ENCODE measurements around the gene HRH2. TPM values are rescaled to one million over a fixed set of nuclear protein-coding genes. Genes with fewer than 3 reads are reported as not detected.

The HRH2 gene
- total RNA-seq, 3 donors from 2014 or later (not counting 1 experiment from before 2014, with no cell fraction given), result 1.4 to 13.9 (median 3.1) TPM

GRCh38 chr5:175664723-175665122, 6.9 kb downstream of the HRH2 start:
- no peak overlapping the region for H3K4me3 Mint-ChIP-seq
- Histone ChIP-seq H3K27ac (ENCODE audit: low read length) (no peak overlapping the region), H3K27me3 (ENCODE audit: control insufficient read depth, insufficient read depth, low read length) (no peaks in the 10 kb centered on the region), H3K4me3 (ENCODE audit: low read length) (no peak overlapping the region), H3K9me3 (ENCODE audit: control insufficient read depth, insufficient read depth, low read length) (no peaks in the 10 kb centered on the region), H3K36me3 (ENCODE audit: control insufficient read depth, insufficient read depth, low read length) (no peaks in the 10 kb centered on the region), H3K4me1 (ENCODE audit: control insufficient read depth, insufficient read depth, low read length) (no peaks in the 10 kb centered on the region)
- H3K27ac Mint-ChIP-seq, result no peak overlapping the region
- DNase-seq, result no peak
- H3K4me1 Mint-ChIP-seq, result no peaks in the 10 kb centered on the region
- no peaks in the 10 kb centered on the region for H3K36me3 Mint-ChIP-seq
- ATAC-seq, result no peak
- WGBS (ENCODE audit: insufficient coverage), result 95% methylated on average over 11 of the region's 11 CpGs
- intact Hi-C loops (cut with micrococcal nuclease), result no loop called here
- TF ChIP-seq CTCF (IDR thresholded peaks at IDR 0.05), result no peak
- no peaks in the 10 kb centered on the region for H3K9me3 Mint-ChIP-seq
- H3K27me3 Mint-ChIP-seq (ENCODE audit: low read depth in 2 of 2), result peaks cover 13 to 20% of the 10 kb centered on the region in 2 donors

GRCh38 chr5:175666216-175666615, 8.3 kb downstream of the HRH2 start:
- Histone ChIP-seq H3K9me3 (ENCODE audit: control insufficient read depth, insufficient read depth, low read length) (no peaks in the 10 kb centered on the region), H3K27me3 (ENCODE audit: control insufficient read depth, insufficient read depth, low read length) (no peaks in the 10 kb centered on the region), H3K36me3 (ENCODE audit: control insufficient read depth, insufficient read depth, low read length) (no peaks in the 10 kb centered on the region), H3K4me1 (ENCODE audit: control insufficient read depth, insufficient read depth, low read length) (peaks cover 3% of the 10 kb centered on the region), H3K27ac (ENCODE audit: low read length) (no peak overlapping the region), H3K4me3 (ENCODE audit: low read length) (no peak overlapping the region)
- H3K27ac Mint-ChIP-seq, result no peak overlapping the region
- H3K4me1 Mint-ChIP-seq, result no peaks in the 10 kb centered on the region
- no peak for DNase-seq
- H3K9me3 Mint-ChIP-seq, result no peaks in the 10 kb centered on the region
- WGBS (ENCODE audit: insufficient coverage), result 88% methylated on average over 6 of the region's 6 CpGs
- no peak overlapping the region for H3K4me3 Mint-ChIP-seq
- peaks cover 15 to 17% of the 10 kb centered on the region in 2 donors for H3K27me3 Mint-ChIP-seq (ENCODE audit: low read depth in 2 of 2)
- no peak for ATAC-seq
- no peaks in the 10 kb centered on the region for H3K36me3 Mint-ChIP-seq
- intact Hi-C loops (cut with micrococcal nuclease), result no loop called here
- TF ChIP-seq CTCF (IDR thresholded peaks at IDR 0.05), result no peak

- H3K27ac ChIP-seq (ENCODE audit: low read length), result no peak overlapping the region
- H3K36me3 ChIP-seq (ENCODE audit: control insufficient read depth, insufficient read depth, low read length), result no peaks in the 10 kb centered on the region
- H3K27me3 Mint-ChIP-seq (ENCODE audit: low read depth in 2 of 2), result peaks cover 14 to 15% of the 10 kb centered on the region in 2 donors
- H3K4me1 ChIP-seq (ENCODE audit: control insufficient read depth, insufficient read depth, low read length), result peaks cover 3% of the 10 kb centered on the region
- no peaks in the 10 kb centered on the region for H3K36me3 Mint-ChIP-seq
- no peak for TF ChIP-seq CTCF (IDR thresholded peaks at IDR 0.05)
- ATAC-seq (no peak), DNase-seq (no peak)
- intact Hi-C loops (cut with micrococcal nuclease), result no loop called here
- no peaks in the 10 kb centered on the region for H3K9me3 Mint-ChIP-seq
- no peak overlapping the region for H3K4me3 ChIP-seq (ENCODE audit: low read length)
- H3K4me1 Mint-ChIP-seq, result peaks cover 0 to 5% of the 10 kb centered on the region in 2 donors
- no peaks in the 10 kb centered on the region for H3K27me3 ChIP-seq (ENCODE audit: control insufficient read depth, insufficient read depth, low read length)
- no peak overlapping the region for H3K27ac Mint-ChIP-seq
- no peaks in the 10 kb centered on the region for H3K9me3 ChIP-seq (ENCODE audit: control insufficient read depth, insufficient read depth, low read length)
- no peak overlapping the region for H3K4me3 Mint-ChIP-seq
- WGBS (ENCODE audit: insufficient coverage), result 68% methylated on average over 5 of the region's 5 CpGs
Measured at GRCh38 chr5:175668006-175668405, 10.1 kb downstream of the HRH2 start.

DNA sequence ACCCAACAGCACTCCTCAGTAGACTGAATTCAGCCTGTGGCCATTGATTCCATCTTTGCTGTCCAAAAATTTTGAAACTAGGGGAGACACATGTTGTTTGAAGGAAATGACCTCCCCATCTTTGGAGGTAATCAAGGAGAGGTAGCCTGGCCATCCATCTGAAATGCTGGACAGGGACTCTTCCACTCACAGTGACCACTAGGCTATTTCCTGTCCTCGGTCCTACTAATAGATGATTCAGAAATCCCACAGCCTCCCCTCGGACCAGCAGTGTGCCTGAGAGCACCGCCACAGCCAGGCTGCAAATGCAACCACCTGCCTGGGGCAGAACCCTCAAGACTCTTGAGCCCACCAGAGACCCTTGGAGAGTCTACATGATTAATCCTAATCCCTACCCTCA, 12.5 kb downstream of the HRH2 start:
- H3K36me3 ChIP-seq (ENCODE audit: control insufficient read depth, insufficient read depth, low read length), result no peaks in the 10 kb centered on the region
- ATAC-seq, result no peak
- no peaks in the 10 kb centered on the region for H3K27me3 ChIP-seq (ENCODE audit: control insufficient read depth, insufficient read depth, low read length)
- no peak overlapping the region for H3K4me3 Mint-ChIP-seq
- H3K9me3 Mint-ChIP-seq, result no peaks in the 10 kb centered on the region
- H3K4me1 ChIP-seq (ENCODE audit: control insufficient read depth, insufficient read depth, low read length), result peaks cover 3% of the 10 kb centered on the region
- H3K27ac ChIP-seq (ENCODE audit: low read length), result no peak overlapping the region
- no peaks in the 10 kb centered on the region for H3K9me3 ChIP-seq (ENCODE audit: control insufficient read depth, insufficient read depth, low read length)
- H3K4me1 Mint-ChIP-seq, result peaks cover 0 to 5% of the 10 kb centered on the region in 2 donors
- no peak overlapping the region for H3K27ac Mint-ChIP-seq
- TF ChIP-seq CTCF (IDR thresholded peaks at IDR 0.05), result no peak
- no peak overlapping the region for H3K4me3 ChIP-seq (ENCODE audit: low read length)
- no peaks in the 10 kb centered on the region for H3K36me3 Mint-ChIP-seq
- 87% methylated on average over 3 of the region's 3 CpGs for WGBS (ENCODE audit: insufficient coverage)
- DNase-seq, result no peak
- H3K27me3 Mint-ChIP-seq (ENCODE audit: low read depth in 2 of 2), result peaks cover 6 to 15% of the 10 kb centered on the region in 2 donors
- intact Hi-C loops (cut with micrococcal nuclease), result no loop called here
